ENCODE data around the gene SEC61A1.

DNA sequence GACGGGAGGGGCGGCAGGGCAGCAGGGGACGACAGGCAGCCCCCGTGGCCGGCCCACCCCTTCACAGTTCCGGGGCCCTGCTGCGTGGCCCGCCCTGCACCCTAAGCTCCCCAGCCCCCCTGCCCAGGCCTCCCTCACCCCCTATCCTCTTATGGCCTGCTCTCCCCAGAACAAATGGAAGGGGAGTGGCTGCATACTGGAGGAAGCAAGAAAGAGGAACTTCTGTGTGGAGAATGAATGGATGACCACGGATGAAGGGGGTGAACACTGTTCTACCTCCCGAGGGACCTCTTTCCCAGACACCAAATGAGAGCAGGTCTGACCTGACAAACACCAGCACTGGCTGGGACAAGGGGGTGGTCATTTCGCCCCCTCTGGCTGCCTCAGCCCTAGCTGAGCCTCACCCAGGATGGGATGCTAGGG is 25.0 kb downstream of the SEC61A1 start:
- TF ChIP-seq, protein P1, sequence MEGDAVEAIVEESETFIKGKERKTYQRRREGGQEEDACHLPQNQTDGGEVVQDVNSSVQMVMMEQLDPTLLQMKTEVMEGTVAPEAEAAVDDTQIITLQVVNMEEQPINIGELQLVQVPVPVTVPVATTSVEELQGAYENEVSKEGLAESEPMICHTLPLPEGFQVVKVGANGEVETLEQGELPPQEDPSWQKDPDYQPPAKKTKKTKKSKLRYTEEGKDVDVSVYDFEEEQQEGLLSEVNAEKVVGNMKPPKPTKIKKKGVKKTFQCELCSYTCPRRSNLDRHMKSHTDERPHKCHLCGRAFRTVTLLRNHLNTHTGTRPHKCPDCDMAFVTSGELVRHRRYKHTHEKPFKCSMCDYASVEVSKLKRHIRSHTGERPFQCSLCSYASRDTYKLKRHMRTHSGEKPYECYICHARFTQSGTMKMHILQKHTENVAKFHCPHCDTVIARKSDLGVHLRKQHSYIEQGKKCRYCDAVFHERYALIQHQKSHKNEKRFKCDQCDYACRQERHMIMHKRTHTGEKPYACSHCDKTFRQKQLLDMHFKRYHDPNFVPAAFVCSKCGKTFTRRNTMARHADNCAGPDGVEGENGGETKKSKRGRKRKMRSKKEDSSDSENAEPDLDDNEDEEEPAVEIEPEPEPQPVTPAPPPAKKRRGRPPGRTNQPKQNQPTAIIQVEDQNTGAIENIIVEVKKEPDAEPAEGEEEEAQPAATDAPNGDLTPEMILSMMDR (IDR thresholded peaks at IDR 0.05; ENCODE audit: low read length) = no peak
- no peak for TF ChIP-seq EZH2 (IDR thresholded peaks at IDR 0.05; ENCODE audit: borderline replicate concordance, low read length)
